ENCODE results near the gene CFAP61. TPM values are rescaled to one million over a fixed set of nuclear protein-coding genes. Genes with fewer than 3 reads are reported as not detected.

The CFAP61 gene
- total RNA-seq, 1 donor from 2014 or later: 0.26 TPM

DNA sequence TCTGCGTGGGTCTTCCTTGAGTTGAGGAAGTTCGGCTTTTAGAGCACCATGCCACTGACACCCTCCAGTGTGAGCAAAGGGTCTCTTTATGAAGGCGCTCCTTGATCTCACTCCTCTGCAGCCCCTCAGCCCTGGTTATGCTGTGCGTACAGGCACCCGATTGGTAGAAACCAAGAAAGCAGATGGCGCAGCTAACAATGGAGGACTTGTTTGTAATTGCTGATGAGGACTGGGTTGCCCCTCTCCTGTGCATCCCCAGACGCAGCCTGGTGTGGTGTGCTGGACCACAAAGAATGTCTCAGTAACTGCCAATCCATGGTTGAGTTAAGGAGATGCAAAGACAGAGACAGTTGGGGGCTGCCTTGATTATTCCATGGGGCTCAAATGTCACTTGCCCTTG, 345.8 kb downstream of the CFAP61 start:
- no peaks in the 10 kb centered on the region for H3K36me3 ChIP-seq (ENCODE audit: control insufficient read depth, insufficient read depth, low read length)
- no peak for TF ChIP-seq CTCF (IDR thresholded peaks at IDR 0.05; ENCODE audit: insufficient read depth, low read length, severe bottlenecking)
- DNase-seq (ENCODE audit: low read depth) (no peak), FAIRE-seq (no peak)
- no peaks in the 10 kb centered on the region for H3K27me3 ChIP-seq (ENCODE audit: control insufficient read depth, insufficient read depth, low read length)
- no peak overlapping the region for H3K4me3 ChIP-seq (ENCODE audit: low read depth, low read length)

GRCh38 chr20:20399531-20400500, 347.5 kb downstream of the CFAP61 start:
- Histone ChIP-seq H3K36me3 (ENCODE audit: control insufficient read depth, insufficient read depth, low read length) (no peaks in the 10 kb centered on the region), H3K4me3 (ENCODE audit: low read depth, low read length) (no peak overlapping the region), H3K27me3 (ENCODE audit: control insufficient read depth, insufficient read depth, low read length) (no peaks in the 10 kb centered on the region)
- FAIRE-seq: no peak
- DNase-seq (ENCODE audit: low read depth): no peak
- TF ChIP-seq CTCF (IDR thresholded peaks at IDR 0.05; ENCODE audit: insufficient read depth, low read length, severe bottlenecking): no peak

- Histone ChIP-seq H3K27me3 (ENCODE audit: control insufficient read depth, insufficient read depth, low read length) (no peaks in the 10 kb centered on the region), H3K4me3 (ENCODE audit: low read depth, low read length) (no peak overlapping the region), H3K36me3 (ENCODE audit: control insufficient read depth, insufficient read depth, low read length) (no peaks in the 10 kb centered on the region)
- no peak for FAIRE-seq
- no peak for DNase-seq (ENCODE audit: low read depth)
- no peak for TF ChIP-seq CTCF (IDR thresholded peaks at IDR 0.05; ENCODE audit: insufficient read depth, low read length, severe bottlenecking)
Measured at GRCh38 chr20:20401991-20402390, 349.7 kb downstream of the CFAP61 start.

DNA sequence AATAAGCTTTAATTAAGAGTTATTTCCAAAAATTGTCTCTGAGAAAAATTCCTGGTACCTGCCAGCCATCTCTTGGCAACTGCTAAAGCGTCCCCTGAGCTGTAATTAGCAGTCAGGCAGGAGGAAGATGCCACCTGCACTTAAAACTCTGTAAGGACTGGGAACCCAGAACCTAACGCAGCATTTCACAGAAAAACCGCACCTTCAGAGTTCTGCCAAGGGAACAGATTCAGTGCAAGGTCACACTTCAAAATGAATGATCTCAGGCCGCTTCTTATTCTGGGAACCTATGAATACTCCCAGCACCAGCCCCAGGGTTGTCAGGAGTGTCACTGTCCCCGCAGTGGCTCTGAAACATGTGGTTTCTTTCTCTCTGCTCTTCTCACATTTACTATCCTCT, 352.3 kb downstream of the CFAP61 start:
- TF ChIP-seq CTCF (IDR thresholded peaks at IDR 0.05; ENCODE audit: insufficient read depth, low read length, severe bottlenecking): no peak
- H3K36me3 ChIP-seq (ENCODE audit: control insufficient read depth, insufficient read depth, low read length): no peaks in the 10 kb centered on the region
- no peak for FAIRE-seq
- H3K4me3 ChIP-seq (ENCODE audit: low read depth, low read length): no peak overlapping the region
- DNase-seq (ENCODE audit: low read depth): no peak
- no peaks in the 10 kb centered on the region for H3K27me3 ChIP-seq (ENCODE audit: control insufficient read depth, insufficient read depth, low read length)

- DNase-seq (ENCODE audit: low read depth) (no peak), FAIRE-seq (no peak)
- H3K27me3 ChIP-seq (ENCODE audit: control insufficient read depth, insufficient read depth, low read length): no peaks in the 10 kb centered on the region
- H3K36me3 ChIP-seq (ENCODE audit: control insufficient read depth, insufficient read depth, low read length): no peaks in the 10 kb centered on the region
- TF ChIP-seq CTCF (IDR thresholded peaks at IDR 0.05; ENCODE audit: insufficient read depth, low read length, severe bottlenecking): no peak
- H3K4me3 ChIP-seq (ENCODE audit: low read depth, low read length): no peak overlapping the region
Measured at GRCh38 chr20:20405623-20406022, 353.3 kb downstream of the CFAP61 start.

Data from bronchial epithelial cell (primary cell).